CD4-positive, alpha-beta T cell treated with Interleukin-4 for 4 hours (primary cell): Measurements from ENCODE around the gene AP3B1.

Experiments used
- DNase-seq: peaks from one replicate; pipeline ENCODE4 v3.0.0-alpha.2; 2020

Gene AP3B1

DNA sequence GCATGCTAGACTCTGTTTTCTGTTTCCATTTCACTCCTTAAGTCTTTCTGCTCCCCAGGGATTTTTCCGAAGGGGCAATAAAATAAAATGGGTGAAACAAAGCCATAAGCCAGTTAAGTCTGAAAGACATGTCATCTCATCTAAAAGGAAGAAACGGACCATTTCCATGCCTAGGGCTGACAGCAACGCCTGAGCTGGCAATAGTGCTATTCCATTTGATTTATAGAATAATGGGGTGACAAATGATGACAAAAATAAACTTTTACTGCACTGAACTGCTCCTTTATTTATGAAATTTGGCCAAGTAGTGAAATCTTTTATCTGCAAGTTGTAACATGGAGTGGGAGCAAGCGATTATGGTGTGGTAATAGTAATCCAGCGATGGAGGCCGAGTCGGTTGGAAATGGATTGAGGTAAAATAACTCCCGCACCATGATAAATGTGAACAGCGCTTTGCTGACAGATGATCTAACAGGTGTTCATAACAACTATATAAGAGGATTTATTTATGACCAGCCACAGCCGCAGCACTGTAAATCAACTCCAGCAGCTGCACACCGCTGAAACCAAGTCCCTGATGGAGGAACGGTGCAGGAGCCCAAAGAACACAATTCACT lies 298.6 kb downstream of the AP3B1 start:
- DNase-seq, result no peak

DNA sequence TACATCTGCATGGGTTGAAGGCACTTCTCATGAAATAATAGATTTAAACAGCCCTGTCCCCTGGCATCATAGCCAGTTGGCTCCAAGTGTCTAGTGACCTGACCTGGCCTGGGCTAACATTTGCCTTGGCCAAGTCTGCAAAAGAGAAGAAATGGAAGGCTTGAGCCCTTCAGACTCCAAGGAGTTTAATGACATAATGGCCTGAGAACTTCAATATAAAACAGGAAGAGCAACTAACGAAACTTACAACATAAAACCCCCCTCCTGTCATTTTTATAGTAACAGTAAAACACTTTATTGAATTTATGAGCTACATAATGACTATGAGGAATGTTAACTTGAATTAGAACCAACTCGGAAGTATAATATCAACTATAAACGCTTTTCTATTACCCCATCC lies 299.6 kb downstream of the AP3B1 start:
- DNase-seq, result no peak

DNA sequence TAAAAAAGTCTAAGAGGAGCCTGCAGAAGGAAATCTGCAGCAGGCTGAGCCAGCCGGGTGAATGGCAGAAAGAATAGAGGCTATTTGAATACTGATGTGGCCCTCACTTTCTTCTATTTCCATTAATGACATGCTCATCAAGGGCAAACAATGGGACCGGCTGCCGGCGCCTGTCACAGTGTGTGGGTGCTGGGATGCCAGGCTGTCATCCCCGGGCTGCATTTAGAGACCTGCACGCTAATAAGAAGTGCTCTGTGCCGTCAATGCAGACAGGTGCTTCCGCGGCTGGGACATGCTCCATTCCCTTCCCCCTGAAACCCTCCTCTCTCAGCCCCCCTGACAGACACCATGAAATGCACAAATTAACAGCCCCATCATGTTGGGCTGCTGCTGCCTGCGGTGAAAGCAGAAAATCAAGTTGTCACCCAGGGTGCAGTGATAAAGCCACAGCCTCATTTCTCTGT lies 300.6 kb downstream of the AP3B1 start:
- no peak for DNase-seq

DNA sequence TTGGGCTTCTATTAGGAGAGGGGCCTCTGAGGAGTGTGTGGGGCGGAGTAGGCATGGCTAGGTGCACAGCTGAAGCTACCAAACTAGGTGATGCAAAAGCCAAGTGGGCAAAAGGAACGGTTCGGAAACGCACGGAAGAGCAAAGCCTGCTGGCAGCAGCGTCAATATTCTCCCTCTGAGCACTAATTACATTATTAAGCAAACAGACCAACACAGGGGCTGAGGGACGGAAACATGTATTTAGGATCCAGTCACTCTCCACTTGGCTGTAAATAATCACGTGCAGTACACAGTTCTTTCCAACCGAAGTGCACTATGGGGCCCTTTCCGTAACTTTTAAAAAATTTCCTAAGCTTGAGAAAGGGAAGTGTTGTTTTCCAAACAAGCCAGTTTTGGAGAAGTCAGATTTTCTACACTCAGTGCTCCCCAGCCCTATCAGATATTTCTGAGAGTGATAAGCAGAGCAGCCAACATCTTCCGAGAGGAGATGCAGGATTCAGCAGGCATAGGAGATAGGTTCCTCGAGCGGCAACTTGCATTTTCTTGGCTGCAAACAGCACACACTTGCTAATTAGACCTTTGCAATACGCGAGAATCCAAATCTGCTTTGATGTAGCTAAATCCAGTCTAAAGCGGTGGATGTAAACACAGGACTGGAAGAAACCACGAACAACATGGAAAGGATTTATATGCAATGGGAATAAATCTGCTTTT lies 301.2 kb downstream of the AP3B1 start:
- no peak for DNase-seq

DNA sequence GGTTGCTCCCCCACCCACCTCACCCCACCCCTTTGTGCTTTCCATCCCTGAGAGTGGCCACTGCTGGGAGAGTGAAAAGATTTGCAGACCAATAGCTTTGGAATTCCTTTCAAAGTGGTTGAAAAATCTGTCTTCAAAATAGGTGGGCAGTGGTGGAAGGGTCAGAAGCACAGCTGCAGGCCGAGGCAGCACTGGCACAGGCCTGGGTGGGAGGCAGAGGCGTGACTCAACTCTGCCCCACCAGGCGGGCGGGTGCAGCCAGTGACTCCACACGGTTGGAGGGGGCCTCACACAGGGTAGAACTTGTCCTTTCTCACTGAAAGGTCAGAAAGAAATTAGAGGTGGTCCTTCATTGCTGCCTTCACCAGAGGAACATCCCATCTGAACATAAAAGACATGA lies 303.4 kb downstream of the AP3B1 start:
- DNase-seq, result no peak

DNA sequence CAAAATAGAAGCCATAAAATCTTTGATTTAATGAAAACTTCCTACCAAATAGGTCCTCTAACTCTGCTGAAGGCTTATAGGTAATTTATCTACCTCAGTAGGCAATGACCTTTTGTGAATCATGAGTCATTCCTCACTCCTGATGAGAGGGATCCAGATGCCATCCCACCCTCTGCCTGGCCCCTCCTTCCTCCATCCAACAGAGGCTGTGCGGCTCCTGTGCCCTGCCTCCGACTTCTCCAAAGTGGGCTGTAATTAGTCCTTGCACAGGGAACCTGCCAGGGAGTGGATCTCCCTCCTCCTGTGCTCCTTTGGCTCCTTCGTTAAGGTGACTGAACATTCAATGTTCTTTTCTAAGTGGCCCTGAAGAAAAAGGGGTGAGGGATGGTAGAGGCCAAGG lies 304.5 kb downstream of the AP3B1 start:
- DNase-seq, result no peak

DNA sequence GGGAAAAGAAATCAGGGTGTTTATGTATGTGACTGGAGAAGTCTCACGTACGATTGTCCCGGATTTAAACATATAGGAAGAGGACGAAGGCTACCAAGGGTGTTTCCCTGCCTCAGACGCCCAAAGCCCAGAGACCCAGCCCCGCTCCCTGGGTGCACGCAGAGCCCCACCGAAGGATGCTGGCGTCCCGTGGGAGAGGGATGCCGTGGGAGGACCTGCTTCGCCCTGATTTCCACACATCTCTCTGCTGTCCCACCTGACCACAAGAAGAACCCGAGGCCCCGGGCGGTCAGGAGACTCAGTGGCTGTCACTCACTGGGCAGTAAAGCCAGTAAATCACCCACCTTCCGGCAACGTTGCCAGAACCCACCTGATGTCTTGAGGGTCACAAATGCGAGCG lies 306.5 kb downstream of the AP3B1 start:
- no peak for DNase-seq

DNA sequence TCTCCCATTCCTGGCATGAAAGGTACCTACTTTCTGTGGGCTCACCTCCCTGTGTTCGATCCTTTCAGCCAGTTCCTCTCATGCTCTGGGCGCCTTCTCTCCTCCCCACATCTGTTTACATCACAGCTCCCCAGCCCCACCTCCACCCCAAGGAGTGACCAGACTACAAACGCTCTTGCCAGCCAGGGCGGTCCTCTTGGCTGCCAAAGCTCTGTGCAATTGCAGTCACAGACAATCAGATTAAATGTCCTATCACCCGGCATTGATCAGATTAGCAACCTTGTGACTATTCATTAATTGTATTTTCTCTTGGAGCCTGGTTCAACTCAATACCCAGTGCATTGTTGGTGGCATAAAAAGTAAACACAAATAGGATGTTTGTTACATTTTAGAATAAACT lies 307.2 kb downstream of the AP3B1 start:
- no peak for DNase-seq

DNA sequence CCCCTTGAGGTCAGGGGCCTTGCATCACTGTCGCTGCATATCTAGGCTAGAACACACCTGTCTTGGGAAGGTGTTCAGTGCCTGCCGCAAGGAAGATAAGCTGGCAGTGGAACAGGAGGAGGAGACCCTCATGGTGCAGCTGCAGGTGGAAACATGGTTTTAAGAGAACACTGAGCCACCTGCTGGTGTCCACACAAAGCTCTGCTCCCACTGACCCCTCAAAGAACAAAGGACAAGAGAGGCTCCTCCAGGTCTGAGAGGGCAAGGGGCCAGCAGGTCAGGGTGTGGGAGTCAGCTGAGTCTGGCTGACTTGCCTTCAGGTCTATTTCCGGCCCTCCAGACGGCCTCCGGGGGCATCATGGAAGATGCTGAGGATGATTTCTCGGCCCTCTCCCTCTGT lies 308.2 kb downstream of the AP3B1 start:
- DNase-seq, result no peak

DNA sequence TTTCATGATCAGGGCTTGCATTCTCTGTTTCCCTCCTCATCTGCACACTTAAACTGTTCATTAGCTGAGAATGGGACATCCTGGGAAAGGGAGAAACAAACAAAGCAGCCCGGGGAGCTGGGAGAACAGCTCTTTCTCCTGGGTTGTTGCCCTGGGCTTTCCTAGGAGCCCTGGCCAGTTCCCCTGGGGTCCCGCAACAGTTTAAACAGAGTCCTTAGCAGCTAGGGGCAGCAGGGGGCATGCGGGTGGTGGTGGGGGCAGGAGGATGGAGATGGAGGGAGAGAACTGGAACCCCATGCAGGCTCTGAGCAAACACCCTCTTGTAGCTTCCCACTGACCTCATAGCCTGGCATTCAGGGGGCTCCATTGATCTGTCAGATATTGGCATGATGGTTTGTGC lies 309.3 kb downstream of the AP3B1 start:
- DNase-seq, result no peak

DNA sequence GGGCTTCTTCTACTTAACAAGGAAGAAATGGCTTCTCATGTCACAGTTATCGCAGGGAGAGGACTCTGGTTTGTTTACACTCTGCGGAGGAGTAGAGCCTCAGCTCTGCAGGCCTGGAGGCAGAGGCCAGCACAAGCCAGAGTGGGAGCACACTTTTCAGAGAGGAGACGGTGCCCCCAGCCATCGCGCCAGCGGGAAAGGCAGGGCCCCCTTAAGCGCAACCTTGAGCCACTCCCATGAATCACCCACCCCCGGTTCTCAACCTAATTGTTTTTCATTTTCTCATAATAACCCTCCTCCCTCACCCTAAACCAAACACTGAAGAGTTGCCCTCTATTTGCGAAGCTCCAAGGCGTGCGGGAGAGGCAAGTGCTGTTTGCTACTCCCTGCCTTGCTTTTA lies 309.9 kb downstream of the AP3B1 start:
- no peak for DNase-seq

DNA sequence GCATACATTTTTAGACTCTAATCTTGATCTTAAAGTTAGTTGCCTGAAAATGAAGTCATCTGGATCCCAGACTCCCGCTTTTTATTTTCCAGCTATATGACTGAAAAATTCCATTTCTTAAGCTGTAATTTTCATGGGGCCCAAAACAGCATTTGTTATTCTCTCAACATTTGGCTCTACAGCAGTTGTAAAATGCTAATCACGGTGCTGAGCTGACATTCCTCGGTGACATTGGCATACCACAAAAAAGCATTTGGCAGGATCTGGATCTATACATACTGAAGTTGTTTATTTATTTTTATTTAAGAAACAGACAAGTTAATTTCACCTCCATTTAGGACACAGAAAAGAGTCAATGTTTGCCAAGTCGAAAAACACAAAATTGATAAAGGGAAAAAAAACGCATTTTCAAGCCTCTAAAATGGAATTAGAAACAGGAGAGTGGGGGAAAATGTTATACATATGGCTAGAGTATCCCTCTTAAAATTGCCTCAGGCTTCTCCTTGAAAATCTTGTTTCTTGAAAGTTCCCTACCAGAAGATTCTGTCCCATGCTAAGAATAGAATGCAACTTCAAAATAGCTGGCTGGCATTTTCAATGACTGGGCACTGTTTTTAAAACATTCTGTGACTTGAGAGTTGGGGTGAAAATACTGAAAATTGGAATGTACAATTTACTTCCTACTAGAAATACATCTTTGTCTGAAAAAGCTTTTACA lies 310.9 kb downstream of the AP3B1 start:
- no peak for DNase-seq

DNA sequence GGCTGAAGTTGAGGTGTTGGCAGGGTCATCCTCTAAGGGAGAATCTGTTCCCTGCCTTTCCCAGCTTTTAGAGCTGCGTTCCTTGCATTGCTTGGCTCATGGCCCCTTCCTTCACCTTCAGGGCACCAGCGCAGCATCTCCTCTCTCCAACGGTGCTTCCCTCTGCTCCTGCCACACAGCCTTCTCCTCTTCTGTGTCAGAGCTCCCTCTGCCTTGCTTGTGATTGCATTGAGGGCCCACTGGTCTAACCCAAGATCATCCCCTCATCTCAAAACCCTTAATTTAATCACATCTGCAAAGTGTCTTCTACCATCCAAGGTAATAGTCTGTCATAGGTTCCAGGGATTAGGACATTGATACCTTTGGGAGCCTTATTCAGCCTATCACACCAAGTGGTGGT lies 312.7 kb downstream of the AP3B1 start:
- no peak for DNase-seq

DNA sequence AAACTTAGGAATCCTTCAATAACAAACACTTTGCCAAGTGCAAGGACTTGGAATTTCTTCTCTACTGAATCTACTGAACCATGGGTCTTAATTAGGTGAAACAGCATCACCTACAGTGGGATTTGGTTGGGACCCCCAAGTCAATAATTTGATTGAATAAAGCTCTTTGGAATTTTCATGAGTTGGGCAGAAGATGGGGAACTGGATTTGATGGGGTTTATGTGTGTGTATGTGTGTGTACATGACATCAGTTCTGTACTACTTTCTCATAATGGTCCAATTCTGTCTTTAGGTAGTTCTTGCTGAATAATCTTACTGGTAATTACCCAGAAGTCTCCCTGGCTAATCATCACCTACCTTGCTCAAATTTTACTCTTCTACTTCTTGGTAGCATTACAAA lies 319.9 kb downstream of the AP3B1 start:
- DNase-seq, result no peak

DNA sequence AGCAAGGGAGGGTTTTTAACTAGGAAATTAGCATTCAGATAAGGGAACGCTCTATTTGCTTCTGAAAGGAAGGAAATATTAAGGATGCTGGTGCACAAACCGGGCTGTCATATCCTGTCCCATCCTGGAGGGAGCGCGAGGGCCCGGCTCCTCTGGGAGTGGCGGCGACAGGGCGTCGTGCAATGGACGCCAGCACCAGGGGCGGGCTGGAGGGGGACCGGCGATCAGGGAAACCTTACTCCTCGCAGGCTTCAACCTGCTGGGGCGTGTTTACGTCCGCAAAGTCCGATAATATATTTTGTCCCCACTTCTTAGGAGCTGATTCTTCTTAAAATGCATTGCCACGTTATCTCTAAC lies 321.3 kb downstream of the AP3B1 start:
- DNase-seq, result no peak

DNA sequence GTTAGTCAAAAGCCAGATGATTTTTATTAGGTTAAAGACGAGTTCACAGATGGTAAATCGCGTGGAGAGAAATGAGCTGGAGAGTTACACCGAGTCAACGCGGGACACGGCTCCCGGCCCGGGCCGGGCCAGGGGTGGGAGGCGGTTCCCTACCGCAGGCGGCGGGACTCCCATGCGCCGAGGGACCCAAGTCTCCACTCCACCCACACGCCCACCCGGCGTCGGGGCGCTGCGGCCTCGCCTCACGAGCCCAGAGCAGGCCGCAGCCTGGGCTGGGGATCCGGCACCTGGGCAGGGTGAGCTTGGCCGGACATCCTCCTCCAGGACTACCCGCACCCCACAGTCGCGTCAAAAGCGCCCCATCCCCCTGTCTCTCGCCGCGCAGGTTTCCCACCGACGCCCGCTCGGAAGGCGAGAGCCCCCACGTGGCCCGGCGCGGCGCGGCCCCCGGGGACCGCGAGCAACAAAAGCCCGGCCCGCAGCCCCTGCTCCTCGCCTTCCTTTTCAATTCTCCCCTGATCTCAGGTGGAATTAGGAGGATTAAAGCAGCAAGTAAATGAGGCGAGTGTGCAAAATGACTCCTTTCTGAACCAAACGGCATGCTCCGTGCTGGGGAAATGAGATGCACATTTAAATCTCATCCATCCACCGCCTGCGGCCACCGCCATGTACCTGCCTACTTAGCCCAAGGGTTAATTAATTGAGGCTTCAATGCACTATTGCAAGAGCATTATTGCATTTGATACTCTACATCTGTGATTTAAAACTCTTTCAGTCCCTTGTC lies 321.8 kb downstream of the AP3B1 start:
- DNase-seq, result no peak

DNA sequence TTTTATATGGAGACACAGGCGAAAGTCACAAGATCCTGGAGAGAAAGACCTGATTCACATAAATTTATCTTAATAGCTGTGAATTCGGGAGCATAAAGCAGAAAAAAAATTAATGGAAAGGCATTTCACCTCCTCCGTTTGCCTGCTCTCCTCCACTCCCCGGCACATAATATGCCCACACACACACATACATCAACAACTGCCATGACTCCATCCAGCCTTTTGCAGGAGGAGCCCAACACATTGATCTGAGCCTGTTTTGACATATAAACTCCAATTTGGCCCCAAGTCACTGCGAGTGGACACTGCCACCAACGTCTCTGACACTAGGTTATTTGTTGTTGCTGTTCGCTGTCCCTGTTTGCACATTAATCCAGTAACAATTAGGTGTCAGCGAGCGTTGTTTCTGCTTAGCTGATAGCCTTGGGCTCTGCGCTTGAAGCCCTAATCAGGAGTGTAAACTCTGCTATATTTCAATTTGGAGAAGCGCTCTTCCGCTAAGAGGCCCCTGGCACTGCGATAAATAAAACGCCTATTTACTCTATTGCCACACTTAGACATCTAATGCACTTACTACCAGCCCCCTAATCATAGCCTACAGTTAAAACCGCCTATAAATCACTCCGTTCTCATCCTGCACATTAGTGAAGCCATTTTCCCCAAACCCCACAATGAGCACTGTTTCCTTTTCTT lies 322.6 kb downstream of the AP3B1 start:
- no peak for DNase-seq

DNA sequence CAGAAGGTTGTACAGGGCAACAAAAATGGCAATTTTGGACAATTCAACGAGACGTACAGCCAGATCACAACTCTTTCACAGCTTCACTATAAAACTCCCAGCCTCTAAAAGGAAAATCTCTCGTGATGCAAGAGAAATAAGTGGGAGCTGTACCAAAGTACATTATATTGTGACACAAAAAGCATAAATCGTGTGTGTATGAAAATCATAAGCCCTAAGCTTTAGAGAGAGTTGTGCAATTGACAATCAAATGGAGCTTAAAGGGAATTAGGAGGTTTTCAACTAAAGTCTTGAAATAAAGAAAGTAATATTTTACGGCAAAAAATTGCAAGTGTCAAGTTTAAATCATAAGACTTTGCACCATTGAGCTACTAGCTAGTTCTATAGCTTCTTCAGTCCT lies 323.6 kb downstream of the AP3B1 start:
- DNase-seq, result no peak

DNA sequence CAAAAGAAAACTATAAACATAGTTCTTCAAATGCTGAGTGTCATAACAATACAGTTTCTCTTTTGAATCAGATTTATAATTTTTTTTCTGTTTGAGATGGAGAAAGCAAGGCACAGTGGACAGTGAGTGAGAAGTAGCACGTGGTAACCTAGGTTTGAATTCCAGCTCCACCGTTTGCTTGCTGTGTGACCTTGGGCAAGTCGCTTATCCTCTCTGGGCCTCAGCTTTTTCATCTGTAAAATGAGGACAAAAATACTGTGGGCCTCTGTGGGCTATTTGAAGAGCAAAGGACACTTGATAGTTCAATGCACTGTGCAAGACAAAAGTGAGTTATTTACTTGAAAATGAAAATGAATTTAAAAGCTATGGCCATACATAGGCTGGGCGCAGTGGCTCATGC lies 330.7 kb downstream of the AP3B1 start:
- DNase-seq, result no peak

DNA sequence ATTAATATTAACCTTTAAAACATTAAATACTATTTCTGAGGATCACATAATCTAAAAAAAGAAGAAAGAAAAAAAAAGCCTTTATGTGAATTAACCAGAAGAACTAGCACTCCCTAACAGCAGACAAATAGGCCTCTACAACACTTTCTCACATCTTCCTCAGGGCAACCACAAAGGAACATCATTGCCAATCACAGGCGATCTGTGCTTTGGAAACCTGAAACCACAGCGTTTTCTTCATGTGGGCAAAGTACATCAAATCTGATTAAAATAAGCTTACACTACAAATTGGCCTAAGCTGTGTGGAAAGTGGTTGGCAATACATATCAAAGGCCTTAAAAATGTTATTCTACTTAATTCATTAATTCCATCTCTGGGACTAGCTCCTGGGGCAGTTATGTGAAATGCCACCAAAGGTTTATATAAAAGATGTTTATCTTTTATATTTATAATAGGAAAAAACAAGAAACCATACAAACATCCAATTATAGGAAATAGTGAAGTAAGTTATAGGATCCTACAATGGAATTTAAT lies 333.6 kb downstream of the AP3B1 start:
- DNase-seq, result no peak

DNA sequence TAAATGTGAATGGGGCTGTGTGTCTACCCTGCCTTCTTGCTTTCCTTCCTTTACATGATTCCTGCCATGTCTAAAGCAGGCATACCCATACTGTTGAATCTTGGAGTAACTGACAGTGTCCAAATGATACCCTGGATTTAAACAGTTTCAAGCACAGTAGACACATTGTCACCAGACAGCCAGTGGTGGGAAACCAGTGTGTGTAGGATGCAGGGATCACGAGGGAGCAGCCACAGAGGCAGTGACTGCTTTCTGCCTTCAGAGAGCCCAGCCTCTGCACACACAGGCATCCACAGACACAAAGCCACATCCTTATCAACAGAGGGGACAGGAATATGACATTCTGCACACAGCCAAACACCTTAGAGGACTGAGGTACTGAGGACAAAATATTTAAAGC lies 334.2 kb downstream of the AP3B1 start:
- DNase-seq, result no peak

DNA sequence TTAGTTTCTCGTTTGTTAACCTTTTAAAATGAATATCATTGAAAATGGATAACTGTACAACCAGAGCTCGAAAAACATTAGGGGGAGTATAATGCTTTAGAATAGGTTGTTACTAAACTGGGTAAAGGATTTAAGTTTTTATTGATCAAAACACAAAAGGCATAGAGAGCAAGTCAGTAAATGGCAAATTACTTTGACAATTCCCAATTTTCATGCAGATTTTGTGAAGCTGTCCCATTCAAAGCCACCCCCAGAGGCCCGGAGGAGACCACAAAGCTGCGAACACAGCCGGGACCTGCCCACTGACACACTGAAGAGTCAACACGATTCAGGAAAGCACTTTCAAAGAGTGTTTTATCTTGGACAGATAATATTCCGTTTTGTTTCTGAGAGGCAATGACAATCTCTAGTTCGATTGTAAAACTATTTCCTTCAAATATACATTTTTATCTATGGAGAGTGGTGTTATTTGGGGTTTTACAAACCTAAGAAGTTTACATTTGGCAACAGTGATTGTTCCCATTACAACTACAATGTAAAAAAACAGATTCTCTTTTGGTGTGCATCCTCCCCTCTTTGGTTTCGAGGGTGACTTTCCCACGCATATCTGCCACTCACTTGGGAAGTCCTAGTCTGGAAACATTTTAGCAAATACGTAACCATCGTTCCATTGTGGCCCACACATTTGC lies 335.7 kb downstream of the AP3B1 start:
- no peak for DNase-seq
